ENCODE measurements around the gene HNF1A. TPM values are rescaled to one million over a fixed set of nuclear protein-coding genes. Genes with fewer than 3 reads are reported as not detected.
A peak's percentile ranks its signal among the peaks of the same experiment; 100 is the strongest.

Gene HNF1A
- total RNA-seq, 1 donor from 2014 or later, result not detected

DNA sequence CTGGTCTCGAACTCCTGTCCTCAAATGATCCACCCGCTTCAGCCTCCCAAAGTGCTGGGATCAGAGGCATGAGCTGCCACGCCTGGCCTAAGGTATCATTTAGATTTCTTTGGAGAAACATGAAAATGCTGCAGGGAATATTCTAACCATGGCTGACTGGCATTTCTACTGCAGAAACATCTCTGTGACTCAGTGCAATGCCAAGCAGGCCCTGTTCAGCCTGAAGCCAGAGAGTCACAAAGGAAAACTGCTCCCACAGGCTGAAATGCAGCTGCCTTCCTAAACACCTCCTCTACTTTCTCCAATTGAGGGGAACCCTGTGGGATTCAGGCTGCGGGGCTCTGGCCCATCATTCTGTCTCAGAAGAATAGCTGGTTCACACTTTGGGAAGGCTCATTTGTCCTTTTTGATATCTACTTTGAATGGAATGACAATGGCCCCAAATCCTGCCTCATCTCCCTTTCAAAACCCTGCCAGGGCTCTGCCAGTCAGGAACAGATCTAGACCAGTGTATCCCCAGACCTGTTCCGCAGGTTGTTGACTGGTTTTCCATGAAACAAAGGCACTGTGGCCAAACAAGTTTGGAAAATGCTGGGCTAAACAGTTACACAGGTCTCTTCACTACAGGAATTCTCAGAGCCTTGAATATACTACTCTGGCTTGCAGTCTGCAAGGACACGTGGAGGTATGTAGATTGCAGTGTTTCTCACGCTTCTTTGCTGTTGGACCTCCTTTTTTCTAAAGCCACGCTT is 30.2 kb downstream of the HNF1A start:
- DNase-seq (ENCODE audit: low spot score), result no peak

DNA sequence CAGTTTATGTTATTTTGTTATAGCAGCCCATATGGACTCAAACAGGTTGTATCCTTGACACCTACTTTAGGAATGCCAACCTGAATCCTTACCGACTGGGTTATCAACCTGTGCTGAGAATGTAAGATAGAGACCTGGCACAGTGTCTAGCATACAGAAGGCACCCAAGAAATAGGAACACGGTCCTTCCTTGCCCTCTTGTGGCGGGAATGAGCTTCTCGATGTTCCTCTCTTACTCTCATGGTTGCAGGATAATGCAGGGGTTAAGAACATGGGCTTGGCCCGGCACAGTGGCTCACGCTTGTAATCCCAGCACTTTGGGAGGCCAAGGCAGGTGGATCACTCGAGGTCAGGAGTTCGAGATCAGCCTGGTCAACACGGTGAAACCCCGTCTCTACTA is 31.4 kb downstream of the HNF1A start:
- DNase-seq (ENCODE audit: low spot score), result no peak

DNA sequence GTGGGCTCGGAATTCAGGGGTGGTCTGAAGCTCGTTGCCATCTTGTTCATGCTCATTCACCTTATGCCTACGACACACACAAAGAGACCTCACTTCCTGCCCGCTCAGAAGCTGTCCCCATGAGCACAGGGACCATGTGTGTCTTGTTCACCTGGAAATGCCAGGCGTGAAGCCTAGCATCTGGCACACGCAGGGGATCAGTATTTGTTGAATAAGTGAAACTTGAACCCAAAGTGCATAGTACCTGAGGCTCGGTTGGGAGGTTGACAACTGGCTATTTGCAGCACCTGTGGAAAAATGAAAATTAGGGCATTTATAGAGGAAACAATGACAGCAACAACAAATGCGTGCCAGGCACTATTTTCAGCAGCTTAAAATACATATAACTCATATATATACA is 32.5 kb downstream of the HNF1A start:
- DNase-seq (ENCODE audit: low spot score), result no peak

GRCh38 chr12:121011820-121012219 is 33.5 kb downstream of the HNF1A start:
- DNase-seq (ENCODE audit: low spot score), result no peak

- DNase-seq (ENCODE audit: low spot score), result no peak
Observed at GRCh38 chr12:121013715-121014114, 35.4 kb downstream of the HNF1A start.

GRCh38 chr12:121015825-121016766 is 37.8 kb downstream of the HNF1A start, which contains the start of gene C12orf43:
Gene C12orf43 (minus strand): TSS chr12:121016487. CDS start chr12:121016474, 13 bp downstream.
- peak; percentile 95 for DNase-seq (ENCODE audit: low spot score)

DNA sequence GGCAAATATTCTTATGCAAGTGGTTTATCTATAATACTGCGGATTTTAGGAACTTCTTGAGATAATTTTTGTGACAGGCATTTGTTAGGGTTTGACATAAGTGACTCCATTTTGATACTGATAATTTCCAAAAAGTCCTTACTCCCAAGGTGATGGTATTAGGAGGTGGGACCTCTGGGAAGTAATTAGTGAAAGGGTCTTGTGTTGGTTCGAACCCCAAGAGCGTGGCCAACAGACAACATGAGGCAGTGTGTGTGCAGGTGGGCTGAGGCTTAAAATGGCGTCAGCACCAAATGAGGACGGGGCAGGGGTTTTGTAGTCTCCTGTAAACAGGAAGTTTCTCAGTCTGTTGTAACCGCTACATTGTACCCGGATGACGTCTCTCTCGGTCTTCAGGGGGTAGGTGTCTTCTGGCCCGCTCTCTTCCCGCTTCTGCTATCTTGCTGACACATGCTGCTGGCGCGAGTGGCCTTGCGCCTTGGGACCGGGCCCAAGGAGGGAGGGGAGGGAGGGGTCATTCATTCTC is 39.7 kb downstream of the HNF1A start:
- no peak for DNase-seq (ENCODE audit: low spot score)

DNA sequence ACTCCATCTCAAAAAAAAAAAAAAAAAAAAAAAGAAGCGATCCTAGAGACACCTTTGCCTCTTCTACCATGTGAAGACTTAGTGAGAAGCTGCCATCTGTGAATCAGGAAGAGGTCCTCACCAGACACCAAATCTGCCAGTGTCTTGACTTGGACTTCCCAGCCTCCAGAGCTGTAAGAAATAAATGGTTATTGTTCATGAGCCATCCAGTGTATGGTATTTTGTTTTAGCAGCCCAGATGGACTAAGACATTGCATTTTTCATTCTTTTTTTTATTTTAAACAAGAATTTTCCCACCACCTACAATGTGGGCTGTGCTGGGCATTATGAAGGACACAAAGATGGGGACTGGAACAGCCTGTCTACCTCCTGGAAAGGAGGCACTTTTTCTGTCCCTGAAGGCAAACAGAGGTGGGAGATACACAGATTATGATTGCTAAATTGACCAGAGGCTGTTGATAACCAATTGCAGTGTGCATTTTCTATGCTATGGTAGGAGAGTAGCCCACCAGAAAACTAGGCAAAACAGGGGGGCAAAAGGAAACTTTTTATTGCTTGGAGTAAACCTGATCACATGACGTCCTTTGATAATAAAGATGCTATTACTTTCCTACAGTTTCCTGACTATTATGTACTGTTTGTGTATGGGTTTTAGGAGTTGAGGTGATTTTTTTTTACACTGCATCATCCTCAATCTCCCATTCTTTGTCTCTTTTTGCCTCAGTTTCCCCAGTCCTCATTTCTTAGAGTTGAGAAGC is 40.7 kb downstream of the HNF1A start:
- DNase-seq (ENCODE audit: low spot score), result no peak

- DNase-seq (ENCODE audit: low spot score), result no peak
Observed at GRCh38 chr12:121021754-121022153, 43.4 kb downstream of the HNF1A start.

DNA sequence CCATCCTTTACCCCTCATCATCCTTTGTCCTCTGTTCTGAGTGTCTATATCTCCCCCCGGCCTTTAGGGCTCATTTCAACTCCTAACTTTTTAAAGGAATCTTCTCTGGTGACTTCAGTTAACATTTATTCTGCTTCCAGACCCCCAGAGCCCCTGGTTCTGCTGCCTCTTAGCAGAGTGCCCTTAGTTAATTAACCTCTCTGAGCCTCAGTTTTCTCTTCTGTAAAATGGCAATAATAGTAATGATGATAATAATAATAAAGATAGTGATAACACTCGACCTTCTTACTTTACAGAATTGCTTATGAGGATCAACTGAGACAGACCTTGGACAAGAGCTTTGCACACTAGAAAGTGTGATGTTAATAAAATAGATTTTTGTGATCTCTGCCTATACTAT is 44.4 kb downstream of the HNF1A start:
- no peak for DNase-seq (ENCODE audit: low spot score)

GRCh38 chr12:121023799-121024198 is 45.5 kb downstream of the HNF1A start:
- DNase-seq (ENCODE audit: low spot score), result no peak

DNA sequence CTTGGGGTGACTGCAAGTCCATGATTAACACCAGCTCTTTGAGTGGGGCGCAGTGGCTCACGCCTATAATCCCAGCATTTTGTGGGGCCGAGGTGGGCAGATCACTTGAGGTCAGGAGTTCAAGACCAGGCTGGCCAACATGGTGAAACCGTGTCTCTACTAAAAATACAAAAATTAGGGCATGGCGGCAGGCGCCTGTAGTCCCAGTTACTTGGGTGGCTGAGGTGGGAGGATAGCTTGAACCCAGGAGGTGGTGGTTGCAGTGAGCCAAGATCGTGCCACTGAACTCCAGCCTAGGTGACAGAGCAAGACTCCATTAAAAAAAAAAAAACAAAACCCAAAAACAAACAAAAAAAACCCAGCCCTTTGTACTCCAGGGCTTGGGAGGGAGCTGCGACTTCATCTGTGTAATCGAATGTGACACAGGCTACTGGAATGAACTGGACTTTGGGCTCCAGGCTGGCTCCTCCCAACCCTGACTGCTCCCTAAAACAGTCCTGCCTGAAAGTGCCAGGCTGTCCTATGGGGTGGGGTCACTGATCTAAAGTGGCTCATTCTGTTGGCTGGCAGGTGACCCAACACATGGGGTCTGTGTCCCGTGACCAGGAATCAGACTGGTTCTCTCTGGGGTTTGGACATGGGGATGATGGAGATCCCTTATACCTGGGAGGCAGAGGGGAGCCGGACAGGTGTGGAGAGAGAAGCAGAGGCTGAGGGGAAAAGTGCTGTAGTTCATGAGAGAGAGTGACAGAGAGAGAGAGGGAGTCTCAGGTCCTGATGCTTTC is 47.3 kb downstream of the HNF1A start:
- no peak for DNase-seq (ENCODE audit: low spot score)

DNA sequence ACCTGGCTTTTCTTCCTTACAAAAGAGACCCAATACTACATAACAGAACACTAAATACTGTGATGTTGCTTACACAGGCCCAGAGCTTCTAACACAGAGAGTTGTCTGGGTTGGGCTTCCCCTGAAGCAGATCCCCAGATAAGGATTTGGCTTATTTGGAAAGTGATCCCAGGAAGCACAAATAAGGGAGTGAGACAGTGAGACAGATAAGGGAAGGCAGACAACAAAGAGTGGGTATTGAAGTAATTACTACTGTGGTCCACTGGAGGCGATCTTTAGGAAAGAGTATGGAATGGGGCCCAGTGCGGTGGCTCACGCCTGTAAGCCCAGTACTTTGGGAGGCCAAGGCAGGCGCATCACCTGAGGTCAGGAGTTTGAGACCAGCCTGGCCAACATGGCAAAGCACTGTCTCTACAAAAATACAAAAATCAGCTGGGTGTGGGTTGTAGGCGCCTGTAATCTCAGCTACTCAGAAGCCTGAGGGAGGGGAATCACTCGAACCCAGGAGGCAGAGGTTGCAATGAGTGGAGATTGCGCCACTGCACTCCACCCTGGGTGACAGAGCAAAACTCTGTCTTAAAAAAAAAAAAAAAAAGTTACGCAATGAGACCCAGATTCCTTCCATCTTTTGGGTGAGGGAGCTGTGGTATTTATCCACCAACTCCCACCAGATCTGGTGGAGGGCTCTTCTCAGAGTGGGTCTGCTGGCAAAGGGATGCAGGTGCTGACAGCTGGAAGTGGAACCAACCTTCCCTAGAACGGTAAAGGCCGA is 48.1 kb downstream of the HNF1A start:
- no peak for DNase-seq (ENCODE audit: low spot score)

GRCh38 chr12:121030576-121031212 is 52.4 kb downstream of the HNF1A start:
- DNase-seq (ENCODE audit: low spot score), result no peak

GRCh38 chr12:121033625-121034349 is 55.4 kb downstream of the HNF1A start:
- no peak for DNase-seq (ENCODE audit: low spot score)

- DNase-seq (ENCODE audit: low spot score), result no peak
Observed at GRCh38 chr12:121034616-121035305, 56.4 kb downstream of the HNF1A start.

DNA sequence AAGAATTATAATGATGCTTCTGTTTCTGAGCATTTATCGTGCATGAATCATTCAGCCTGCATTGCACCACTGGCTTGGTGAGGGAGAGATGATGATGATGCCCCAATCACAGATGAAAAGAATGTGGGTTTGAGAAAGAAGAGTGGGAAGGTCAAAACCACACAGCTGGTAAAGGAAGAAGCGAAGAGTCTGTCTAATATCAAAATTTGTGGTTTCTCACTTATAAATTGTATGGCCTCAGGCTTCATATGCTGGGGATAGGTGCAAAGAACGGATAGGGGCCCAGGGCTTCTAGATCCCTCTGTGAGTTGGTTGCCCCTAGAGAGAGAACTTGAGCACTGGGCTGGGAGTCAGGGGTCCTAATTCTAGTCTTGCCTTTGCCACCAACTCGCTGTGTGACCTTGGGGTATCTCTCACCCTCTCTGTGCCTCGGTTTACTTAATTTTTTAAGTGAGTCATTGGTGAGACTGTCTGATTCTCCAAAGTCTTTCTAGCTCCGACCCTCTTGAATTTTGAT is 58.5 kb downstream of the HNF1A start:
- no peak for DNase-seq (ENCODE audit: low spot score)

Data from mesenteric fat pad (tissue), 1 donor.